B cell (primary cell): ENCODE data around the gene PHACTR1.

ENCODE experiments used
- EZH2 ChIP-seq: IDR thresholded peaks from 2 replicates; pipeline ENCODE4 v1.6.1; 2012; ENCODE audit warnings: borderline replicate concordance, low read depth, mild to moderate bottlenecking, moderate library complexity, low read length; ENCODE audit not compliant: insufficient read depth, poor library complexity, severe bottlenecking
- TF ChIP-seq, protein P1 (sequence below): fragments of 200-600 bp; IDR thresholded peaks from one replicate; pipeline ENCODE4 v1.8.0; 2022; ENCODE audit warnings: antibody characterized with exemption, mild to moderate bottlenecking

DNA sequence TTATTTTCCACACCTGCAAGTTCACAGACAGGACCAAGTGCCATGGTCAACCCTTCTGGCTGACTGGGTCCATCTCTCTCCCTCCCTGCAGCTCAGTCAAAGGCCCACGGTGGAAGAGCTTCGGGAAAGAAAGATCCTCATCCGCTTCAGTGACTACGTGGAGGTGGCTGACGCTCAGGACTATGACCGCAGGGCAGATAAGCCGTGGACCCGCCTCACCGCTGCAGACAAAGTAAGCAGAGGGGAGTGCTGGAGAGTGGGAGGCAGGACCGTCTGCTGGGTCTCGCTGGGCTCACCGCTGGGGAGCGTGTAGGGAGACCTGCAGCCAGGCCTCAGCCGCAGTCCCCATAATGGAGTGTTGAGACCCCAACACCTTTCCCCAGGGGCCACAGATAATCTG, 566.8 kb downstream of the PHACTR1 start:
- TF ChIP-seq, protein P1, sequence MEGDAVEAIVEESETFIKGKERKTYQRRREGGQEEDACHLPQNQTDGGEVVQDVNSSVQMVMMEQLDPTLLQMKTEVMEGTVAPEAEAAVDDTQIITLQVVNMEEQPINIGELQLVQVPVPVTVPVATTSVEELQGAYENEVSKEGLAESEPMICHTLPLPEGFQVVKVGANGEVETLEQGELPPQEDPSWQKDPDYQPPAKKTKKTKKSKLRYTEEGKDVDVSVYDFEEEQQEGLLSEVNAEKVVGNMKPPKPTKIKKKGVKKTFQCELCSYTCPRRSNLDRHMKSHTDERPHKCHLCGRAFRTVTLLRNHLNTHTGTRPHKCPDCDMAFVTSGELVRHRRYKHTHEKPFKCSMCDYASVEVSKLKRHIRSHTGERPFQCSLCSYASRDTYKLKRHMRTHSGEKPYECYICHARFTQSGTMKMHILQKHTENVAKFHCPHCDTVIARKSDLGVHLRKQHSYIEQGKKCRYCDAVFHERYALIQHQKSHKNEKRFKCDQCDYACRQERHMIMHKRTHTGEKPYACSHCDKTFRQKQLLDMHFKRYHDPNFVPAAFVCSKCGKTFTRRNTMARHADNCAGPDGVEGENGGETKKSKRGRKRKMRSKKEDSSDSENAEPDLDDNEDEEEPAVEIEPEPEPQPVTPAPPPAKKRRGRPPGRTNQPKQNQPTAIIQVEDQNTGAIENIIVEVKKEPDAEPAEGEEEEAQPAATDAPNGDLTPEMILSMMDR, result no peak
- no peak for TF ChIP-seq EZH2
